ENCODE data around the gene CHRNA9.

Gene CHRNA9

DNA sequence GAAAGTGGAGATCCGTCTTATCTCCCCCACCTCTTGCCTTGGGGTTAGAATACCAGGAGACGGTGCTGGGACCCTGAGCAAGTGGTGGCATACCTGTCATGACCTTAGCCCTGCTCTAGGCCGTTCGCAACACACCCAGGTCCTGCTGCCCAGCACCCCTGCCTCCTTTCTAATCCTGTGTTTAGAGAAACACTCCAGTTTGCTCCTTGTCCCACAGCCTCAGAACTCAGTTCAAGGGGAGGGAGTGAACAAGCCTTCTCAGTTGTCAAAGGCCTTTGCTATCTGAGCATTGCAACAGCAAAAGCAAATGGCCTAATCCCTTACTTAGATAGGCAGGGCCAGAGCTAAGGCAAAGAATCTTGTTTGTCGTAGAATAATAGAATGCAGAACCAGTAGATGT, 67.9 kb downstream of the CHRNA9 start:
- no peak for DNase-seq (ENCODE audit: extremely low spot score)
- ChIA-PET POLR2A (interaction anchor here (0.6 kb wide), 1 partner anchor 851 kb away, joined by 3 read pairs; no protein-coding TSS in a partner anchor), CTCF (no interaction called here)
- TF ChIP-seq, protein P1, sequence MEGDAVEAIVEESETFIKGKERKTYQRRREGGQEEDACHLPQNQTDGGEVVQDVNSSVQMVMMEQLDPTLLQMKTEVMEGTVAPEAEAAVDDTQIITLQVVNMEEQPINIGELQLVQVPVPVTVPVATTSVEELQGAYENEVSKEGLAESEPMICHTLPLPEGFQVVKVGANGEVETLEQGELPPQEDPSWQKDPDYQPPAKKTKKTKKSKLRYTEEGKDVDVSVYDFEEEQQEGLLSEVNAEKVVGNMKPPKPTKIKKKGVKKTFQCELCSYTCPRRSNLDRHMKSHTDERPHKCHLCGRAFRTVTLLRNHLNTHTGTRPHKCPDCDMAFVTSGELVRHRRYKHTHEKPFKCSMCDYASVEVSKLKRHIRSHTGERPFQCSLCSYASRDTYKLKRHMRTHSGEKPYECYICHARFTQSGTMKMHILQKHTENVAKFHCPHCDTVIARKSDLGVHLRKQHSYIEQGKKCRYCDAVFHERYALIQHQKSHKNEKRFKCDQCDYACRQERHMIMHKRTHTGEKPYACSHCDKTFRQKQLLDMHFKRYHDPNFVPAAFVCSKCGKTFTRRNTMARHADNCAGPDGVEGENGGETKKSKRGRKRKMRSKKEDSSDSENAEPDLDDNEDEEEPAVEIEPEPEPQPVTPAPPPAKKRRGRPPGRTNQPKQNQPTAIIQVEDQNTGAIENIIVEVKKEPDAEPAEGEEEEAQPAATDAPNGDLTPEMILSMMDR (IDR thresholded peaks at IDR 0.05; ENCODE audit: control extremely low read depth, extremely low read depth, low read depth, missing control alignments) = no peak

Measured in GM10248 (cell line).